ENCODE data around the gene PPP2R2B.
"Not testable (repeated sequence)": the region's sequence is repeated elsewhere in the genome, so short reads cannot be mapped to it uniquely, and the experiment has no call there.

PPP2R2B gene

DNA sequence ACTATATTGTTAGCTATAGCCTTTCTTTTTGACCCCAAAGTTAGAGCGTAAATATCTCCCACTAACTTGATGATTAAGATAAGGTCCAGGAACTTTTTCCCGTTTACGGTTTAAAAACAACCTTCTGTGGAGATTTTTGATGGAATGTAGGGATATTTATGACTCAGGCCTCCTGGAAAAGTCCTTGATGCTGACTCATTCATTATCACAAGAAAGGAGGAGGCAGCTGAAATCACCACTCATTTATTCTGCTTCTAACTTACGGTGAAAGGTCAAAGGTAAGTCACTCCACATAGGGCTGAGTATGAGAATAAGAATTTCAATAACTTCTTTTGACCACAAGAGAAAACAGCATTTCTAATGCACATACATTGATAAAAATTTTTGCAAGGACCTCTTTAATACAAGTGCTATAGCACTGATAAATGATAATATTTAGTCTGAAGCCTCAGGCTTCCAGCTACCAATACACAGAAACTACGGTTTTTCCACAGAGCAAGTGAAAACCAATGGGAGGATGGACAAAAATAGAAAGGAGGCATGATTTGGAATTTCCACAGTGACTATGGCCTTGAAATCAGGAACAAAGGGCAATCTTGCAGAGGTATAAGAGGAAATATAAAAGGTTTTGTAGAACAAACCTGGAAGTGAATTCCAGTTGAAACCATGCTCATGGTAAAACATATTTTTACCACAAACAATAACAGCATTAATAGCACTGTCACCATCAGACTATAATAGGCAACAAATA lies 146.5 kb downstream of the PPP2R2B start:
- no peak for DNase-seq

GRCh38 chr5:146728746-146729145 lies 149.8 kb downstream of the PPP2R2B start:
- not testable (repeated sequence) for DNase-seq

DNA sequence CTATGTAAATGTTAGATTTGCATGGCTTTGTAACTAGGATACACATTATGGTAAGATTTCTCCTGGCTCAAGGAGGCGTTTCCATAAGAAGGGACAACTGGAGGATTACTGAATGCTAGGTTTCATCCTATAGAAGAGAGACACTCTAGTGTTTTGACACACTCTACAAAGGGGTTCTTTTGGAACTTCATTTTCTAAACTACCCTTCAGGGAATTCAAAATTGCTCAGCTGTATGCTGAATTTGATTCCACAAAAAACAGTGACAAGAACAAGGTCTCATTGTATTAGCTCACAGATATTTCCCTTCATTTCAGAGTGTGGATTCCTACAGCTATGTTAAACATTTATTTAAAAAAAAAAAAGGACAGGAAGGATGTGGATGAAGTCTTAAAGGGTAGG lies 151.7 kb downstream of the PPP2R2B start:
- no peak for DNase-seq

DNA sequence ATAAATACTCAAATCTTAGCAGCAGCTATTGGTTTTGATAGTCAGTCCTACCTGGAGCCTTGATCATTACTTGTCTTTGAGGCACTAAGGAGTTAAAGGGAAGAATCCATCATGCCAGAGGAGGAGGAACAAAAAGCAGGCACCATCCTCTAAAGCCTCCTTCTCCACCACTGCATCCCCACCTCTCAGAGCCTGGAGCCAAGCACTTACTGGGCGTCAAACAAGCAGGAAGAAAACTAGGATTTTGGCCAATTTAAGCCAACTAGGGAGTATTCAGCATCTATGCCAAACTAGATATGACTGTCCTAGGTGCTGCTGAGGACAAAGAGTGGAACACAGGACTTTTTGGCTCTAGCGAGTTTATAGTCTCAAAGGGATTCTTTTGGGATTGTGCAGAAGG lies 152.5 kb downstream of the PPP2R2B start:
- no peak for DNase-seq

- DNase-seq, result no peak
These were observed 153.5 kb downstream of the PPP2R2B start for GRCh38 chr5:146725025-146725424.

DNA sequence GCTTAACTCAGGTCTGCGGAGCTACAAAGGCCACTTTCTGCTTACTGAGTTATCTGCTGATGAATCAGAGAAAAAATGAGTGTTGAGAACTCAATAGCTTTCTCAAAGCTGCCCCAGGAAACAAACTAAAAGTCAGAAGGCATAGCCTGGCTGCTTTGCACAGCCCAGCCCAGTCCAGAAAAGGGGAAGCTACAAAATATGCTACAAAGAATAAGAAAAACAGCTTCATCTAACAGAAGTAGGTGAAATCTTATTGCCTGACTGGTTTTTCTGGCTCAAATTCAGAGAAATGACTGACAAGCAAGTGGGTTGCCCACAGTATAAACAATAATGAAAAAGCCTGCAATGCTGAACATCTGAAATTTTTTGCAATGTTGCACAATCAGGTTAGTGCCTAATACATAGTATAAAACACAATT lies 156.2 kb downstream of the PPP2R2B start:
- DNase-seq, result no peak

GRCh38 chr5:146721073-146721815 lies 157.3 kb downstream of the PPP2R2B start:
- DNase-seq, result no peak

GRCh38 chr5:146720107-146720506 lies 158.4 kb downstream of the PPP2R2B start:
- DNase-seq, result no peak

DNA sequence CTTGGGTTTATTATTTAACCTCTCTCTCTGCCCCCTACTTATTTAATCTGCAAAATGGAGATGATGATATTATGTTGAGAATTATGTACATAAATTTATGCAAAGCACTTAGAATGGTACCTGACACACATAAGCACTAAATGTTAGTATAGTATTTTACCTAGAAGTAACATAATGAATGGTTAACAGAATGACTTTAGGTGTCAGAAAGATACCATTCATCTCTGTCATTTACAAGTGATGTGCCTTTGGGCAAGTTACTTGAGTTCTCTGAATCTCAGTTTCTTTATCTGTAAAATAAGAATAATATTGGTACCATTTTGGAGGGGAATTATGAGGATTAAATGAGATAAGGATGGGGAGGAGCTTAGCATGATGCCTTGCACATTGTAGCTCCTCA lies 159.4 kb downstream of the PPP2R2B start:
- no peak for DNase-seq

DNA sequence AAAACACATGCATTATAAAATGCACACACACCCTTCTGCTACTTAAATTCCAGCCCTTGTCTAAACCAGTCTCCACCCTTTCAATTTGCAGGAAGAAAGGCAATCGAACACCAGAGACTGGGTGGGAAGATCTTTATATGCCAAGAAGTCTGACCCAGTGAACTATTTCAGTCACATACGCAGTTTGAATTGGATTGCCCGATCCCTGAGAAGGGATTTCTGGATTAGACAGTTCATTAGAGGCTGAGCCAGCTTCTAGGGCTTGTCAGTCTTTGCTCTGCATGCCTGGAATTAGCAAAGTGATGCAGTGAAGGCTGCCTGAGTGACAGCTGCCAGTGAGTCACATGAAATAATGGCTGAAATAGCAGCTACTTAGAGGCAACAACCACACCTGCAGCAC lies 159.9 kb downstream of the PPP2R2B start:
- no peak for DNase-seq

- DNase-seq, result no peak
These were observed 160.6 kb downstream of the PPP2R2B start for GRCh38 chr5:146717951-146718350.

DNA sequence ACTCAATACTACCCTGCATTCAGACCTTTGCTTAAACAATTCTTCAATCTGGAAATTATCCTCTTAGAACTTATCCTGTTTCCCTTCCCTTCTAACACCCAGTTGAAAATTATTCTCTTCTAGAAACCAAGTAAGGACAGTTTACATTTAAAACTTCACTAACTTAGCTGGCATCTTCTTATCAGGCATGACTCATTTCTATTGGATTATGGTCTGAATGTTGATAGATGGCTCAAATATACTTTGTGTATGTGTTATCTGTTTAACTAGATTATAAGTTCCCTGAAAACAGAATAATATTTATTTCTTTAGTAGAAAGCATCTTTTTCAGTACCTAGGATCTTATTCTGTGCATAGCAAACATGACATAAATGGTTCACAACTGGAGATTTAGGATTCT lies 161.9 kb downstream of the PPP2R2B start:
- no peak for DNase-seq

DNA sequence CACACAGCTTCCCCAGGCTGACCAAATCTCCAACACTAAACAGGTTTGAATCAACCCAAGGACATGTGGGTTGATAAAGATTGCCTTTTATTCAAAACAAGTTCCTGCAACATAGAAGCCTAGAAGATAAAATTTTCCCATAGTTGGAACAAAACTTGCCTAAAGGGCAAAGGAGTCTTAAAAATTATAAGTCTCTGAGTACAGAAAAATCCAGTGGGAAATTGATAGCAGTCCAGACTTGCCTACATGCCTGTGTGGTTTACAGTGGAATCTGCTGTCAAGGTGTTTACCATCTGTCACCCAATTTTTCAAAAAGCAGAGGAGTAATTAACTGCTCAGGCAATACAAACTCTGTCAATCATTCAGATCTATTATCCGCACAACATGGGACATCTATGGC lies 168.2 kb downstream of the PPP2R2B start:
- no peak for DNase-seq

DNA sequence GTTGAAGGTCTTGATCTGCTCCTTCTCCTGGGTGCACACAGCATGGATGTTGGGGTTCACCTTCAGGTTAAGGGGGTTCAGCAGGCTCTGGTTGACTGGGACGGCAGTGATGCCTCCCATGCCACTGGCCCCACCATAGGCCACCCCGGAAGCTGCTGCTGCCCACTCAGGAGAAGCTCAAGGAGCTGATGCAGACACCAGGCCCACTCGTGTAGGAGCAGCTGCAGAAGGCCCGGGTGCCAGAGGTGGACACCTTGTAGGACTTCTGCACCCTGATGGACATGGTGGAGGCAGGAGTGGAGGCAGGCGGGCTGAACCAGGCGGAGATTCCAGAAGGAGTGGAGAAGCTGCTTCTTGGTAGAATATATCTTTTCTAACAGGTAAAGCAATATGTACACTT lies 171.2 kb downstream of the PPP2R2B start:
- no peak for DNase-seq

GRCh38 chr5:146706321-146706972 lies 172.1 kb downstream of the PPP2R2B start:
- no peak for DNase-seq

DNA sequence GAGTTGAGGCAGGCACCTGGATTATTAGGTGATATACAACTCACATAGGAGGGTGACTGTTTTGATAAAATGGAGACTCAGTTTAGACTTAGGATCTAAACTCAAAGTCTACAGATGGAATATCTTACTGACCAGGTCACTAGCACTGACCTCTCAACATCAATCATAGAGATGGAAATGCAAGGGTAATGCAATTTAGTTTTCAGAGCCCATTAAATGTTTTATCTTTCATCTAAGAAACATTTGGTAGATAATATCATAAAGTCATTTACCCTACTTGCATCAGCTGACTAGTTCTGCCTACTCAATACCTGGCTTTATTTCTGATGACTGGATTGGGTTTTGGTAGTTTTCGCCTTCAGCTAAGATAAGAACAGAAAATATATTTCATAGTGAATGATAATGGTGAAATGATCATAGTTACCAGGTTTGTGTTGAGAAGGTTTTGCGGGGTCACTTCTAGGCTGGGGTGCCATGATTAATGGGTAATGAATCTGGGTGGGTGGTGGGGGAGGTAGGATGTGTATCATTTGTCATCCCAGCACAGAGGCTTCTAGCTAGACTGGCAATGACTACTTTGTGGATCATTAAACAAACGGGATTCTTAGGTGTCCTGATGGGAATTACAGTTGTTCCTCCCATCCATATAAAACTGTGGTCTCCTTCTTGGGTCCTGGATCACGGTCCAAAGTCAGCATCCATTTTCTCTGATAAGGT lies 173.4 kb downstream of the PPP2R2B start:
- DNase-seq, result no peak

- DNase-seq, result no peak
These were observed 174.7 kb downstream of the PPP2R2B start for GRCh38 chr5:146703899-146704298.

- no peak for DNase-seq
These were observed 175.1 kb downstream of the PPP2R2B start for GRCh38 chr5:146703499-146703898.

GRCh38 chr5:146699664-146700418 lies 178.7 kb downstream of the PPP2R2B start:
- no peak for DNase-seq

DNA sequence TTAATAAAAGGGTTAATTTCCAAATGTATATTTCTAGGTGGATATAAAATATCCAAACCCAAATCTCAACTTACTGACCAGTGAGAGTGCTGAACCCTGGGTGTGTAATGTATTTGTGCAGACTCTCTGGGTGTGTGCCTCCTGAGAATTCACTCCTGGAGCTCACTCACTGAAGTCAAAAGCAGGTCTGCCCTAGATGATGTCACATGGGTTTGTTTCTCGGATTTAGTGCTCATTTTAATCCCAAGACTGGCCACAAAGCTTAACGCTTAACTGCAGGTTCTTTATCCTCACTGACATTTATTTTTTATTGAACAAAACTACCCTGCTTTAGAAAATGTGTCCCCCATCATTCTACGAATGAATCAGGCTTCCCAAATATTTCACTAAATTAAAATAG lies 179.4 kb downstream of the PPP2R2B start:
- no peak for DNase-seq

DNA sequence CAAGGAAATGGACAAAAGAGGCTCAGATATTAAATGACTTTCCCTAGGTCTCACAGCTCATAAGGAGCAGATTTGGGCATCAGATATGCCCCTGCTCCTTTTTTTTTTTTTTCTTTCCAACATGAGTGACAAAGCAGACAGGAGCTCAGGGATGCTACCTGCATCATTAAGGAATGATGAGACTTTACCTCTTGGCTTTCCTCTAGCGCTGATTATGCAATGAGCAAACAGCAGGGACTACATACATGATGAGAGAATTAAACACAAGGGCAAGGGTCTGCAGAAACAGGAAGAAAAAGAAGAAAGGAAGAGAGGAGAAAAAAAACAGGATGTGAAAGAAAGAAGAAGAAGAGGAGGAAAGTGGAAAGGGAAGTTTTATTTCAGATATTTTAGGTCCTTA lies 179.9 kb downstream of the PPP2R2B start:
- DNase-seq, result no peak

- DNase-seq, result no peak
These were observed 181.3 kb downstream of the PPP2R2B start for GRCh38 chr5:146697211-146697610.

- no peak for DNase-seq
These were observed 182.9 kb downstream of the PPP2R2B start for GRCh38 chr5:146695646-146696045.

Measured in NCI-H1436 treated with DMSO at 0.1 percent for 48 hours (cell line).